Neuronal stem cell (in vitro differentiated cells): Measurements from ENCODE around the gene MSANTD2.
A peak's percentile ranks its signal among the peaks of the same experiment; 100 is the strongest.

Source experiments
- DNase-seq: peaks from one replicate; pipeline ENCODE4 v3.0.0-alpha.2; 2013; ENCODE audit warnings: low spot score
- H2AFZ ChIP-seq: one replicate; pipeline ENCODE4 v1.6.1; 2013; ENCODE audit warnings: mild to moderate bottlenecking, low read length, inconsistent platforms
- H2AK5ac ChIP-seq: 2 replicates; pipeline ENCODE4 v1.6.1; 2013; ENCODE audit warnings: low read depth, mild to moderate bottlenecking, inconsistent platforms, low read length, moderate library complexity, mixed read lengths
- H2BK120ac ChIP-seq: 2 replicates; pipeline ENCODE4 v1.6.1; 2013; ENCODE audit warnings: low read depth, mild to moderate bottlenecking, inconsistent platforms, low read length, moderate library complexity, mixed read lengths
- H2BK12ac ChIP-seq: one replicate; pipeline ENCODE4 v1.6.1; 2013; ENCODE audit warnings: low read length, inconsistent platforms
- H2BK15ac ChIP-seq: 2 replicates; pipeline ENCODE4 v1.6.1; 2013; ENCODE audit warnings: mild to moderate bottlenecking, low read length, inconsistent platforms, mixed read lengths
- H2BK5ac ChIP-seq: one replicate; pipeline ENCODE4 v1.6.1; 2013; ENCODE audit warnings: inconsistent platforms, mild to moderate bottlenecking, low read length, moderate library complexity
- H3K14ac ChIP-seq: one replicate; pipeline ENCODE4 v1.6.1; 2013; ENCODE audit warnings: low read length, inconsistent platforms
- H3K18ac ChIP-seq: 2 replicates; pipeline ENCODE4 v1.6.1; 2013; ENCODE audit warnings: low read length, inconsistent platforms
- H3K23ac ChIP-seq: 2 replicates; pipeline ENCODE4 v1.6.1; 2013; ENCODE audit warnings: low read depth, mild to moderate bottlenecking, mixed read lengths, low read length, inconsistent platforms; ENCODE audit not compliant: poor library complexity
- H3K27ac ChIP-seq: replicated peaks from 3 replicates; pipeline ENCODE4 v1.5.1; 2013; ENCODE audit warnings: low read length, inconsistent platforms
- H3K27me3 ChIP-seq, 3 experiments: 2 replicates each; pipeline ENCODE4 v1.6.1; 2013; ENCODE audit warnings: low read length in 3 of 3, mild to moderate bottlenecking in 2 of 3, inconsistent platforms in 1 of 3, low read depth in 1 of 3, mixed read lengths in 1 of 3, moderate library complexity in 1 of 3; ENCODE audit not compliant: control insufficient read depth in 3 of 3, insufficient read depth in 3 of 3
- H3K36me3 ChIP-seq, 2 donors: replicated peaks in 1 of 2; 2 replicates each; pipeline ENCODE4 v1.6.1; 2013; ENCODE audit warnings: low read length in 2 of 2; ENCODE audit not compliant: control insufficient read depth in 2 of 2, insufficient read depth in 2 of 2
- H3K4ac ChIP-seq: 2 replicates; pipeline ENCODE4 v1.6.1; 2013; ENCODE audit warnings: inconsistent platforms, mild to moderate bottlenecking, low read length, moderate library complexity
- H3K4me1 ChIP-seq, 2 donors: 1 replicate in 1 of 2; 2 replicates in 1 of 2; pipeline ENCODE4 v1.6.1; 2013; ENCODE audit warnings: low read length in 2 of 2, low read depth in 1 of 2; ENCODE audit not compliant: control insufficient read depth in 2 of 2, insufficient read depth in 1 of 2
- H3K4me2 ChIP-seq: one replicate; pipeline ENCODE4 v1.6.1; 2013; ENCODE audit warnings: mild to moderate bottlenecking, low read length, inconsistent platforms; ENCODE audit not compliant: insufficient read depth, poor library complexity, severe bottlenecking
- H3K4me3 ChIP-seq, 2 donors: 2 replicates each; pipeline ENCODE4 v1.5.1; 2013; ENCODE audit warnings: low read length in 2 of 2, mild to moderate bottlenecking in 2 of 2, inconsistent platforms in 1 of 2, moderate library complexity in 1 of 2
- H3K79me1 ChIP-seq: one replicate; pipeline ENCODE4 v1.6.1; 2013; ENCODE audit warnings: low read depth, mild to moderate bottlenecking, inconsistent platforms, low read length, moderate library complexity
- H3K9ac ChIP-seq: one replicate; pipeline ENCODE4 v1.6.1; 2013; ENCODE audit warnings: mild to moderate bottlenecking, low read depth, low read length, inconsistent platforms; ENCODE audit not compliant: poor library complexity
- H3K9me3 ChIP-seq, 2 donors: replicated peaks in 1 of 2; 2 replicates each; pipeline versions ENCODE3 to v1.6.1; 2013; ENCODE audit warnings: low read length in 2 of 2, mild to moderate bottlenecking in 2 of 2, inconsistent platforms in 1 of 2, low read depth in 1 of 2, mixed read lengths in 1 of 2, moderate library complexity in 1 of 2; ENCODE audit not compliant: control insufficient read depth in 2 of 2, insufficient read depth in 1 of 2
- H4K8ac ChIP-seq: one replicate; pipeline ENCODE4 v1.6.1; 2013; ENCODE audit warnings: low read depth, mild to moderate bottlenecking, inconsistent platforms, low read length, moderate library complexity
- H4K91ac ChIP-seq: one replicate; pipeline ENCODE4 v1.6.1; 2013; ENCODE audit warnings: low read length, low read depth, mild to moderate bottlenecking, inconsistent platforms; ENCODE audit not compliant: poor library complexity
- WGBS, 2 donors: extraction: QIAGEN DNeasy Blood & Tissue Kit; methylation state at CpG; one replicate each; pipeline ENCODE4 v1.1.7; 2013; ENCODE audit warnings: missing lambda C conversion rate in 2 of 2, mixed read lengths in 1 of 2; ENCODE audit not compliant: insufficient read length in 2 of 2, insufficient replicate concordance in 1 of 2; ENCODE audit errors: extremely low coverage in 2 of 2; 5-methylcytosine and 5-hydroxymethylcytosine counted together

Gene MSANTD2

DNA sequence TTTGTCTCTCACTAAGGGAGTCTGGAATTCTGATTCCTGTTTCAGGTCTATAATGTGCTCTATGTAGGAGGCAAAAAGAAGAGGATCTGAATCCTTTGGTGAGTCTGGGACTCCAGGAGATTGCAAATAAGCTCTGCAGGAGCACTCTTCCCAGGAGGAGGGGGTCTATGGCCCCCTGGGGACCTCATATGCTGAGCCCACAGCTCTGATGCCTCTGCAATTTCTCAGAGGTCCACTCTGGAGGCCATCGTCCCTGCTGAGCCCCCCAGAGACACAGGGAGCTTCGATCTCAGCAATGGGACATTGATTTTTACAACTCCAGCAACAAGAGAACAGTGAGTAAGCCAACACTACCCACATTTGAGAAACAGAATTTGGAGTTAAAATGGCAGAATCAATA is 80.7 kb downstream of the MSANTD2 start:
- Histone ChIP-seq H2BK5ac (no peak overlapping the region), H3K18ac (no peak overlapping the region), H3K9ac (no peak overlapping the region), H3K27me3 (peaks cover 3 to 43% (median 42%) of the 10 kb centered on the region in 3 experiments), H3K27ac (no peak overlapping the region), H2BK12ac (no peak overlapping the region), H3K23ac (no peak overlapping the region), H3K4ac (no peak overlapping the region), H2BK120ac (no peak overlapping the region), H3K14ac (no peak overlapping the region), H2BK15ac (no peak overlapping the region), H4K8ac (no peak overlapping the region), H4K91ac (no peak overlapping the region), H3K9me3 (no peaks in the 10 kb centered on the region), H3K4me2 (no peak overlapping the region), H2AK5ac (no peak overlapping the region), H3K4me3 (no peak overlapping the region), H2AFZ (no peak overlapping the region), H3K79me1 (no peaks in the 10 kb centered on the region), H3K4me1 (peaks cover 5 to 34% of the 10 kb centered on the region in 2 donors), H3K36me3 (no peaks in the 10 kb centered on the region)
- no CpG with 5 or more reads among the region's 2 CpGs for WGBS, 2 donors
- DNase-seq: no peak

DNA sequence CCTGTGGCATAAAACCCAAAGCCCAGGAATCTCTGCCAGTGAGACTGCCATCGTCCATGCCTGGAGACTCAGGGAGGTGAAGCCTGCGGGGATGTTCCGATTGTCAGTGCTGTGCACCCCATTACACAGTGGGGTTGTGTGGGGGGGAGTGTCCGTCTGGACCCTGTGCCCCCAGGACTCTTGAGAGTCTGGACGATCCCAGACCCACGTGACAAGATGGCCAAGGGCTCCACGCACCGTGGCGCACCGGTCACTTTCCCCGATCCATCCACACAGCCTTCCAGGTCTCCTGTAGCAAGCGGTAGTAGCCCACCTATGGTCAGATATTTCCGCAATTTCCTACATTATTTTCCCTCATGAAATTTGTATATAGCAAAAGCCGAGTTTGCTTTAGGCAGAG is 81.4 kb downstream of the MSANTD2 start:
- no peak overlapping the region for H2BK15ac ChIP-seq
- H2AFZ ChIP-seq: peak overlapping the region; percentile 97
- no peak overlapping the region for H3K4me3 ChIP-seq
- no peak overlapping the region for H3K14ac ChIP-seq
- H2BK12ac ChIP-seq: no peak overlapping the region
- H3K18ac ChIP-seq: peak overlapping the region; percentile 71
- H3K36me3 ChIP-seq: no peaks in the 10 kb centered on the region
- H4K8ac ChIP-seq: no peak overlapping the region
- H3K4ac ChIP-seq: no peak overlapping the region
- no peak overlapping the region for H3K23ac ChIP-seq
- H4K91ac ChIP-seq: no peak overlapping the region
- peaks cover 3 to 48% (median 42%) of the 10 kb centered on the region in 3 experiments for H3K27me3 ChIP-seq
- no peak for DNase-seq
- H3K4me2 ChIP-seq: peak overlapping the region; percentile 92
- H2BK5ac ChIP-seq: no peak overlapping the region
- H3K9ac ChIP-seq: peak overlapping the region; percentile 32
- no CpG with 5 or more reads among the region's 14 CpGs for WGBS, 2 donors
- H3K27ac ChIP-seq: no peak overlapping the region
- no peaks in the 10 kb centered on the region for H3K79me1 ChIP-seq
- no peaks in the 10 kb centered on the region for H3K9me3 ChIP-seq
- H3K4me1 ChIP-seq: peaks cover 5 to 28% of the 10 kb centered on the region in 2 donors
- no peak overlapping the region for H2AK5ac ChIP-seq
- no peak overlapping the region for H2BK120ac ChIP-seq

DNA sequence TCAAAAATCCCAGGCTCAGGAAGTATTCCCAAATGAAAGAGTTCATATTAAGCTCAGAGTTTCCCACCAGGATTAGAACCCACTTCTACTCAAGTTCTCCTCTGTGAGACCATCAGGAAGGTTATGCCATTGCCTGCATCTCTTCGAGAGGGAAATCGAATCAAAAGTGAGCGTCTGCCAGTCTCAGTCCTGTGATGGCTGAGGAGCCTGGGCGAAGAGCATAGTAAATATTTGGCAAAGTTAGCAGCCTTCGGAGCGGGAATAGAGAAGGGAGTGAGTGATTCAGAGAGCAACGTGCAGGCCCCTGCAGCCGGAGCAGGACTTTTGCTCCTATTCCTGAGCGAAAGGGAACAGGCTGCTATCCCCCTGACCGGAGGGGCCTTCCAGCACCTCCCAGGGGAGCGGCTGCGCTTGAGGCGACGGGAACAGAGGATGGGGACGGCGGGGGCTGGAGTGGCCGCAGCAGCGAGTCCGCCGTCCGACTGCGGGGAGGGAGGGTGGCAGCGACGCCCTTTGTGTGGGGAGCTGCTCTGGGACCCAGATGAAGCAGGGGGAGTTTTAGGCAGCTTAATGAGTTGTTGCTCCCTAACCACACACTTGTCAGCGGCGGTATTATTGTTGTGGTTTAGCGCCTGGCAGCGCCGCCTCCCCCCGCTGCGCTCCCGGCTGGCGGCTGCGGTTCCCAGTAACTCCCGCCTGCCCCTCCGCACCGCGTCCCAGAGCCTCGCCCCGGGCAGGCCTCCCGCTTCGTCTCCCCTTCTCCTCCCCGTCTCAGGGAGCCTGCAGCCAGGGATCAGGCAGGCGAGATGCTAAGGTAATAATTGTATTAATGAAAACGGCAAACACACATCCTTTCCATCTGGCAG is 82.2 kb downstream of the MSANTD2 start:
- no CpG with 5 or more reads among the region's 45 CpGs for WGBS, 2 donors
- H2AK5ac ChIP-seq: no peak overlapping the region
- H3K14ac ChIP-seq: no peak overlapping the region
- H4K8ac ChIP-seq: no peak overlapping the region
- no peak overlapping the region for H2BK120ac ChIP-seq
- peak overlapping the region; percentile 92 for H3K4me2 ChIP-seq
- H3K9me3 ChIP-seq: no peaks in the 10 kb centered on the region
- H3K4me3 ChIP-seq: peak overlapping the region; percentile 53 to 76
- H3K18ac ChIP-seq: peak overlapping the region; percentile 67
- peak overlapping the region; percentile 97 for H2AFZ ChIP-seq
- peaks cover 3 to 48% (median 42%) of the 10 kb centered on the region in 3 experiments for H3K27me3 ChIP-seq
- no peak overlapping the region for H3K27ac ChIP-seq
- H2BK12ac ChIP-seq: peak overlapping the region; percentile 23
- peak overlapping the region; percentile 51 for H3K9ac ChIP-seq
- no peak overlapping the region for H3K23ac ChIP-seq
- H4K91ac ChIP-seq: no peak overlapping the region
- H3K79me1 ChIP-seq: no peaks in the 10 kb centered on the region
- peak; percentile 39 for DNase-seq
- no peaks in the 10 kb centered on the region for H3K36me3 ChIP-seq
- no peak overlapping the region for H2BK5ac ChIP-seq
- peak overlapping the region; percentile 12 for H2BK15ac ChIP-seq
- peaks cover 5 to 28% of the 10 kb centered on the region in 2 donors for H3K4me1 ChIP-seq
- H3K4ac ChIP-seq: no peak overlapping the region

DNA sequence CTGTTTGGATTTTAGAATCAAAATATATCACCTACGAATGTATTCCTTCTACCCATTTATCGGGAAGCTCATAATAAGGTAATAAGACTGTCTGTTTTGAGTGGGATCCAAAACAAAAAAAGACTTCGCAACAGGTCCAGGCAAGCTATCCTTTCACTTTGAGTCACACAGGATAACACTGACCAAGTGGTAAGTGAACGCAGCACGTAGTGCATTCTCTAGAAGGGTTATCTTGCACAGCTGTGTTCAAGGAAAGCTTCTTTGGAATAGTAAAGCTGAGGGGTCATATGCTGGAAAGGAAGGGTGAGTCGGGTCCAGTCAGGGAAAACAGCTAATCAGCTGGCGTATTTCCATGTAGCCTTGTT is 82.8 kb downstream of the MSANTD2 start:
- Histone ChIP-seq H3K23ac (no peak overlapping the region), H2AK5ac (no peak overlapping the region), H2AFZ (peak overlapping the region; percentile 97), H4K8ac (no peak overlapping the region), H3K27me3 (peaks cover 3 to 48% (median 41%) of the 10 kb centered on the region in 3 experiments), H2BK15ac (no peak overlapping the region), H2BK120ac (no peak overlapping the region), H3K4ac (no peak overlapping the region), H3K18ac (no peak overlapping the region), H2BK5ac (no peak overlapping the region), H3K4me2 (no peak overlapping the region), H4K91ac (no peak overlapping the region), H3K9ac (no peak overlapping the region), H3K27ac (no peak overlapping the region), H3K4me3 (peak overlapping the region in 1 of 2 donors; percentile 53), H3K79me1 (no peaks in the 10 kb centered on the region), H3K4me1 (peaks cover 5 to 22% of the 10 kb centered on the region in 2 donors), H2BK12ac (no peak overlapping the region), H3K36me3 (no peaks in the 10 kb centered on the region), H3K14ac (no peak overlapping the region), H3K9me3 (no peaks in the 10 kb centered on the region)
- DNase-seq: no peak
- WGBS, 2 donors: no CpG with 5 or more reads among the region's 7 CpGs
